Fibroblast of lung (primary cell): ENCODE measurements around the gene MARF1. TPM values are rescaled to one million over a fixed set of nuclear protein-coding genes. Genes with fewer than 3 reads are reported as not detected.

ENCODE experiments used
- DNase-seq, 2 donors: peaks; one replicate each; pipeline versions ENCODE4 v3.0.0 to v3.0.0-alpha.2; 2010; ENCODE audit warnings: low read depth in 2 of 2
- H2AFZ ChIP-seq: 2 replicates; pipeline ENCODE4 v1.5.1; 2012; ENCODE audit warnings: low read length, control low read depth, inconsistent platforms
- H3K27ac ChIP-seq: 2 replicates; pipeline ENCODE4 v1.5.1; 2011; ENCODE audit warnings: low read length, control low read depth; ENCODE audit not compliant: insufficient read depth
- H3K27me3 ChIP-seq: 2 replicates; pipeline ENCODE4 v1.5.1; 2011; ENCODE audit warnings: mild to moderate bottlenecking, low read length; ENCODE audit not compliant: control insufficient read depth, insufficient read depth
- H3K36me3 ChIP-seq: 2 replicates; pipeline ENCODE4 v1.5.1; 2011; ENCODE audit warnings: low read length; ENCODE audit not compliant: control insufficient read depth, insufficient read depth
- H3K4me1 ChIP-seq: 2 replicates; pipeline ENCODE4 v1.5.1; 2011; ENCODE audit warnings: low read length; ENCODE audit not compliant: control insufficient read depth, insufficient read depth; ENCODE audit errors: extremely low read depth
- H3K4me2 ChIP-seq: 2 replicates; pipeline ENCODE4 v1.5.1; 2011; ENCODE audit warnings: low read length, control low read depth; ENCODE audit not compliant: insufficient read depth; ENCODE audit errors: extremely low read depth
- H3K4me3 ChIP-seq, 4 experiments: fragments of 200-600 bp in 1 of 4; sonication (generic) in 1 of 4; replicated peaks in 1 of 4; 2 replicates each; pipeline ENCODE4 v1.5.1; 2011 to 2016; ENCODE audit warnings: low read length in 4 of 4, low read depth in 3 of 4, mild to moderate bottlenecking in 3 of 4, control low read depth in 2 of 4, inconsistent platforms in 1 of 4, mixed read lengths in 1 of 4; ENCODE audit not compliant: insufficient read depth in 1 of 4; ENCODE audit errors: control extremely low read depth in 1 of 4
- H3K79me2 ChIP-seq: 2 replicates; pipeline ENCODE4 v1.5.1; 2012; ENCODE audit warnings: mild to moderate bottlenecking, low read length, inconsistent platforms; ENCODE audit not compliant: control insufficient read depth, insufficient read depth
- H3K9ac ChIP-seq: 2 replicates; pipeline ENCODE4 v1.5.1; 2011; ENCODE audit warnings: mild to moderate bottlenecking, low read length, control low read depth; ENCODE audit not compliant: insufficient read depth
- H3K9me3 ChIP-seq: 2 replicates; pipeline ENCODE4 v1.5.1; 2012; ENCODE audit warnings: low read depth, low read length; ENCODE audit not compliant: control insufficient read depth, insufficient read depth
- H4K20me1 ChIP-seq: 2 replicates; pipeline ENCODE4 v1.5.1; 2011; ENCODE audit warnings: low read length; ENCODE audit not compliant: control insufficient read depth, insufficient read depth; ENCODE audit errors: extremely low read depth
- EZH2 ChIP-seq: IDR thresholded peaks from 2 replicates; pipeline ENCODE4 v1.5.1; 2012; ENCODE audit warnings: low read length, control low read depth, mild to moderate bottlenecking; ENCODE audit errors: missing control alignments
- polyA plus RNA-seq, 2 donors: library from polyadenylated mRNA; depleted of rRNA in 1 of 2; stranded (reverse) in 1 of 2; unstranded in 1 of 2; fragments of >200 nt; gene quantifications; 2 replicates each; pipeline ENCODE4 v1.2.1, GENCODE V29; 2011 to 2012; ENCODE audit warnings: missing spikeins in 1 of 2
- total RNA-seq: library from RNA; depleted of rRNA; stranded (reverse); fragments of >200 nt; gene quantifications from 2 replicates; pipeline ENCODE4 v1.2.1, GENCODE V29; 2014
- TF ChIP-seq, protein P1 (sequence below), 2 donors: IDR thresholded peaks in 1 of 2; conservative IDR thresholded peaks in 1 of 2; 1 replicate in 1 of 2; 2 replicates in 1 of 2; pipeline ENCODE4 v1.5.1; 2011 to 2012; ENCODE audit warnings: low read length in 2 of 2, control low read depth in 1 of 2, inconsistent platforms in 1 of 2, low read depth in 1 of 2, mild to moderate bottlenecking in 1 of 2

Gene MARF1
- total and polyA plus RNA-seq, 2 donors (not counting 1 experiment from before 2014, with no cell fraction given): 14.6 to 18.8 TPM

DNA sequence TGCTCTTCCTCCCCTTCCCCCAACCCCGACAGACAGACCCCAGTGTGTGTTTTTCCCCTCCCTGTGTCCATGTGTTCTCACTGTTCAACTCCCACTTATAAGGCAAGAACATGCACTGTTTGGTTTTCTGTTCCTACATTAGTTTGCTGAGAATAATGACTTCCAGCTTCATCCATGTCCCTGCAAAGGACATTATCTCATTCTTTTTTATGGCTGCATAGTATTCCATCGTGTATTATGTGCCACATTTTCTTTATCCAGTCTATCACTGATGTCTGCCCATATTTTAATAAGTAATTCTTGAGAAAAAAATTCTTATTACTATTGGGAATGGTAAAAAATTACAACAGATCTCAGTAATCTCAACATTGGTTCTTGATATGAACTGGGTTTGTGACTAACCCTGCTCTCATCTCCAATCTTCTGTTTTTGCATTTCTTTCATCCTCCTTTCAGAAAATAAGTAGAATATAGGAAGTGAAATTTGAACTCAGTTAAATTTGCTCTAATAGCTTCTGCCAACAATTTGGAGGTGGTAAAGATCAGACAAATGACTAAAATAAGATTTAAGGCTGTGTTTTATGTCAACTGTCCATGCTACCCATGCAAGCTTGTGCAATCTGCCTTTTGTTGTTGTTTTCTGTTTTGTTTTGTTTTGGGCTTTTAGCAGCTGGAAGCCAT is 11.1 kb downstream of the MARF1 start:
- Histone ChIP-seq H3K9me3 (no peaks in the 10 kb centered on the region), H4K20me1 (no peaks in the 10 kb centered on the region), H3K9ac (no peak overlapping the region), H2AFZ (no peak overlapping the region), H3K79me2 (no peaks in the 10 kb centered on the region), H3K4me1 (no peaks in the 10 kb centered on the region), H3K27ac (no peak overlapping the region), H3K36me3 (peaks cover 6% of the 10 kb centered on the region), H3K4me3 (no peak overlapping the region), H3K27me3 (no peaks in the 10 kb centered on the region), H3K4me2 (no peak overlapping the region)
- no peak for TF ChIP-seq EZH2
- TF ChIP-seq, protein P1, sequence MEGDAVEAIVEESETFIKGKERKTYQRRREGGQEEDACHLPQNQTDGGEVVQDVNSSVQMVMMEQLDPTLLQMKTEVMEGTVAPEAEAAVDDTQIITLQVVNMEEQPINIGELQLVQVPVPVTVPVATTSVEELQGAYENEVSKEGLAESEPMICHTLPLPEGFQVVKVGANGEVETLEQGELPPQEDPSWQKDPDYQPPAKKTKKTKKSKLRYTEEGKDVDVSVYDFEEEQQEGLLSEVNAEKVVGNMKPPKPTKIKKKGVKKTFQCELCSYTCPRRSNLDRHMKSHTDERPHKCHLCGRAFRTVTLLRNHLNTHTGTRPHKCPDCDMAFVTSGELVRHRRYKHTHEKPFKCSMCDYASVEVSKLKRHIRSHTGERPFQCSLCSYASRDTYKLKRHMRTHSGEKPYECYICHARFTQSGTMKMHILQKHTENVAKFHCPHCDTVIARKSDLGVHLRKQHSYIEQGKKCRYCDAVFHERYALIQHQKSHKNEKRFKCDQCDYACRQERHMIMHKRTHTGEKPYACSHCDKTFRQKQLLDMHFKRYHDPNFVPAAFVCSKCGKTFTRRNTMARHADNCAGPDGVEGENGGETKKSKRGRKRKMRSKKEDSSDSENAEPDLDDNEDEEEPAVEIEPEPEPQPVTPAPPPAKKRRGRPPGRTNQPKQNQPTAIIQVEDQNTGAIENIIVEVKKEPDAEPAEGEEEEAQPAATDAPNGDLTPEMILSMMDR (conservative IDR thresholded peaks at IDR 0.05 in 1 of 2, IDR thresholded peaks at IDR 0.05 in 1 of 2; ENCODE audit: low read depth in 1 of 2, low read length in 2 of 2): no peak
- DNase-seq: no peak

DNA sequence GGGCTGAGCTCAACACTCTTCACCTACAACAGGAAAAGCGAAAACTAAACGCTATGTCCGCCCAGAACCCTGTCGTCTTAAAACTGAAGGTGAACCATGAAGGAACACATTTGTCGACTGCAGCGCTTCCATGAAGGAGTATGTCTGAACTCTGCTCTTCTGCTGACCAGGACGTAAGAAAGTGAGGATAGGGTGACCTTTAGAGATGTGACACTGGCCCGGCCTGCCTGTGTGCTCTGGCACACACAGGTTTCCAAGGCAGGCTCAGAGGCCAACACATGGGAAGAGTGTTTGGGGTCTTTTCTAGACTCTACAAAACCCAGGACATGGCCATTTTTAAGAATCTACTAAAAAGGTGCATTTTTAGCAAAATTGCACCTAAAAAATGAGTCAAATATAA is 21.1 kb downstream of the MARF1 start:
- H3K27me3 ChIP-seq: no peaks in the 10 kb centered on the region
- DNase-seq: no peak
- H2AFZ ChIP-seq: no peak overlapping the region
- TF ChIP-seq, protein P1 (conservative IDR thresholded peaks at IDR 0.05 in 1 of 2, IDR thresholded peaks at IDR 0.05 in 1 of 2; ENCODE audit: low read depth in 1 of 2, low read length in 2 of 2): no peak
- no peak for TF ChIP-seq EZH2
- no peak overlapping the region for H3K27ac ChIP-seq
- no peaks in the 10 kb centered on the region for H3K9me3 ChIP-seq
- peaks cover 3% of the 10 kb centered on the region for H3K4me1 ChIP-seq
- no peak overlapping the region for H3K4me3 ChIP-seq
- no peaks in the 10 kb centered on the region for H3K79me2 ChIP-seq
- H3K9ac ChIP-seq: no peak overlapping the region
- no peak overlapping the region for H3K4me2 ChIP-seq
- peaks cover 16% of the 10 kb centered on the region for H3K36me3 ChIP-seq
- no peaks in the 10 kb centered on the region for H4K20me1 ChIP-seq

DNA sequence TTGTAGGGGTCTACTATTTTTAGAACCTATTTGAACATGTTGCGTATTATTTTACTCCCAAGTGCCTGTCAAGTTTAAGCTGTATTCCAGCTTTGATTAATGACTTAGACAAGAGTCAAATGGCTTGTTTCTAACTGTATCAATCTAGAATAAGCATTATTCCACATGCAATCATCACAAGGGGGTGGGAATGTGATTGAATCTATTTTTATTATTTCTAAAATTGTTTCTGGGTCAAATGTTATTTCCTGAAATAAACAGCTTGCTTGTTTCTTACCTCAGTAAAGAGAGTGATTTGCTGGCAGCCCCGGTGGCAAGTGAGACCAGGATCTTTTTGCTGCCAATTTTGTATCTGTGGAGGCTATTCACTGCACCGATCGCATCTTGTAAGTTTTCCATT is 21.5 kb downstream of the MARF1 start:
- H3K4me1 ChIP-seq: peaks cover 3% of the 10 kb centered on the region
- TF ChIP-seq, protein P1 (conservative IDR thresholded peaks at IDR 0.05 in 1 of 2, IDR thresholded peaks at IDR 0.05 in 1 of 2; ENCODE audit: low read depth in 1 of 2, low read length in 2 of 2): no peak
- TF ChIP-seq EZH2: no peak
- H3K4me3 ChIP-seq: no peak overlapping the region
- no peaks in the 10 kb centered on the region for H4K20me1 ChIP-seq
- no peaks in the 10 kb centered on the region for H3K9me3 ChIP-seq
- no peaks in the 10 kb centered on the region for H3K27me3 ChIP-seq
- peaks cover 16% of the 10 kb centered on the region for H3K36me3 ChIP-seq
- no peak overlapping the region for H3K9ac ChIP-seq
- H3K4me2 ChIP-seq: no peak overlapping the region
- DNase-seq: no peak
- no peaks in the 10 kb centered on the region for H3K79me2 ChIP-seq
- no peak overlapping the region for H2AFZ ChIP-seq
- no peak overlapping the region for H3K27ac ChIP-seq
